ENCODE data around the gene TMEM89.
A peak's percentile ranks its signal among the peaks of the same experiment; 100 is the strongest.

TMEM89 gene

GRCh38 chr3:48621461-48621869 lies at the start of gene TMEM89:
Gene TMEM89 (minus strand): TSS chr3:48621769. CDS start chr3:48621756, 13 bp downstream.
- no peak within 1 kb of the TSS for H3K4me3 ChIP-seq (ENCODE audit: low read depth in 1 of 2, low read length in 1 of 2)
- H3K36me3 ChIP-seq = peaks cover 23% of the 10 kb centered on the region
- peak within 1 kb of the TSS; percentile 81 for H3K27ac ChIP-seq
- no peaks in the 10 kb centered on the region for H3K27me3 ChIP-seq
- peaks cover 34 to 39% of the 10 kb centered on the region in 2 experiments for H3K4me1 ChIP-seq (ENCODE audit: control insufficient read depth in 1 of 2, insufficient read depth in 1 of 2, low read depth in 1 of 2, low read length in 1 of 2)
- H3K9me3 ChIP-seq = no peaks in the 10 kb centered on the region
- TF ChIP-seq CTCF (IDR thresholded peaks at IDR 0.05) = no peak

- no peak for TF ChIP-seq CTCF (IDR thresholded peaks at IDR 0.05)
- Histone ChIP-seq H3K4me1 (ENCODE audit: control insufficient read depth in 1 of 2, insufficient read depth in 1 of 2, low read depth in 1 of 2, low read length in 1 of 2) (peaks cover 14 to 21% of the 10 kb centered on the region in 2 experiments), H3K4me3 (ENCODE audit: low read depth in 1 of 2, low read length in 1 of 2) (no peak overlapping the region), H3K27ac (no peak overlapping the region), H3K27me3 (peaks cover 48% of the 10 kb centered on the region), H3K36me3 (no peaks in the 10 kb centered on the region), H3K9me3 (no peaks in the 10 kb centered on the region)
These were observed 43.4 kb upstream of the TMEM89 start for GRCh38 chr3:48664929-48665328.

- Histone ChIP-seq H3K4me3 (ENCODE audit: low read depth in 1 of 2, low read length in 1 of 2) (peak overlapping the region; percentile 68 to 73), H3K9me3 (no peaks in the 10 kb centered on the region), H3K27me3 (peaks cover 55% of the 10 kb centered on the region), H3K27ac (no peak overlapping the region), H3K4me1 (ENCODE audit: control insufficient read depth in 1 of 2, insufficient read depth in 1 of 2, low read depth in 1 of 2, low read length in 1 of 2) (peaks cover 14 to 21% of the 10 kb centered on the region in 2 experiments), H3K36me3 (no peaks in the 10 kb centered on the region)
- TF ChIP-seq CTCF (IDR thresholded peaks at IDR 0.05) = no peak
These were observed 42.7 kb upstream of the TMEM89 start for GRCh38 chr3:48664313-48664644.

GRCh38 chr3:48663489-48664312 lies 42.1 kb upstream of the TMEM89 start:
- Histone ChIP-seq H3K27ac (no peak overlapping the region), H3K4me3 (ENCODE audit: low read depth in 1 of 2, low read length in 1 of 2) (peak overlapping the region; percentile 68 to 73), H3K27me3 (peaks cover 61% of the 10 kb centered on the region), H3K9me3 (no peaks in the 10 kb centered on the region), H3K4me1 (ENCODE audit: control insufficient read depth in 1 of 2, insufficient read depth in 1 of 2, low read depth in 1 of 2, low read length in 1 of 2) (peaks cover 14 to 21% of the 10 kb centered on the region in 2 experiments), H3K36me3 (no peaks in the 10 kb centered on the region)
- peak; percentile 73 for TF ChIP-seq CTCF (IDR thresholded peaks at IDR 0.05)

GRCh38 chr3:48662753-48663488 lies 41.4 kb upstream of the TMEM89 start, which contains the start of gene CELSR3:
Gene CELSR3 (minus strand): TSS chr3:48662886. CDS start chr3:48662634, 252 bp downstream.
- Histone ChIP-seq H3K4me1 (ENCODE audit: control insufficient read depth in 1 of 2, insufficient read depth in 1 of 2, low read depth in 1 of 2, low read length in 1 of 2) (peaks cover 14 to 21% of the 10 kb centered on the region in 2 experiments), H3K27ac (no peak within 1 kb of the TSS), H3K36me3 (no peaks in the 10 kb centered on the region), H3K27me3 (peaks cover 69% of the 10 kb centered on the region), H3K9me3 (no peaks in the 10 kb centered on the region), H3K4me3 (ENCODE audit: low read depth in 1 of 2, low read length in 1 of 2) (peak within 1 kb of the TSS; percentile 68 to 73)
- no peak for TF ChIP-seq CTCF (IDR thresholded peaks at IDR 0.05)

Data from neutrophil (primary cell).